Fibroblast of mammary gland (primary cell): ENCODE results near the gene P3H4.

ENCODE experiments used
- DNase-seq: peaks from one replicate; pipeline ENCODE4 v3.0.0-alpha.2; 2010; ENCODE audit warnings: low read depth
- H3K4me3 ChIP-seq: 2 replicates; pipeline ENCODE4 v1.5.1; 2011; ENCODE audit warnings: low read depth, mild to moderate bottlenecking, low read length, moderate library complexity; ENCODE audit not compliant: control insufficient read depth
- TF ChIP-seq, protein P1 (sequence below): conservative IDR thresholded peaks from 2 replicates; pipeline ENCODE4 v1.5.1; 2011; ENCODE audit warnings: low read depth, low read length, inconsistent platforms; ENCODE audit not compliant: control insufficient read depth, insufficient read depth

The P3H4 gene

DNA sequence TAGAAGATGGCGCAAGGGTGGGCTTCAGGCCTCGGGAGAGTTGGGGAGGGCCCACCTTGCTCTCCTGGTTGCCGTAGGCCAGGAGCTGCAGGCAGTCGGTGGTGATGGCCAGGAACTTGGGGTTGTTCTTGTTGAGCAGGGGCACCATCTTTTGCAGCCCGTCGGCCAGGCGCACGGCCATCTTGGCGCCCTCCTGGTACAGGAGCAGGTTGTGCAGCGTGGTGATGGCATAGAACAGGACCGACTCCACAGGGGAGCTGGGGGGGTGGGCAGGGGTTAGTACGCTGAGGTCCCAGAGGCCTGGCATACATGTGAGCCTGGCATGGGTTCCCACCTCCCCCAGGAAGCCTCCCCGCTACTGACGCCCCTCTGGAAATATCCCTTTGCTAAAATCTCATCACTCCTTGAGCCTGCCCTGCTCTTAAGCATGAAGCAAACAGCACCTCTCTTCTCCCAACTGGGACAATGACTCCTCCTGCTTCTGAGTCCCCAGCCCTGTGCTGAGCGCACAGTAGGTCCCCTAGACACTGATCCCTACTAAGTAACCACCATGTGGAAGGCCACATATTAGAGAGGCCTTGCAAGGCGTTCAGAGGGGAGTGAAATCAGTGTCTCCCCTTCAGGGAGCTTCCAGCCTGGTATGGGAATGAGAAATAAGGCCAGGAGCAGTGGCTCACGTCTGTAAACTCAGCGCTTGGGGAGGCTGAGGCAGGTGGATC lies 44.3 kb downstream of the P3H4 start:
- H3K4me3 ChIP-seq = no peak overlapping the region
- TF ChIP-seq, protein P1, sequence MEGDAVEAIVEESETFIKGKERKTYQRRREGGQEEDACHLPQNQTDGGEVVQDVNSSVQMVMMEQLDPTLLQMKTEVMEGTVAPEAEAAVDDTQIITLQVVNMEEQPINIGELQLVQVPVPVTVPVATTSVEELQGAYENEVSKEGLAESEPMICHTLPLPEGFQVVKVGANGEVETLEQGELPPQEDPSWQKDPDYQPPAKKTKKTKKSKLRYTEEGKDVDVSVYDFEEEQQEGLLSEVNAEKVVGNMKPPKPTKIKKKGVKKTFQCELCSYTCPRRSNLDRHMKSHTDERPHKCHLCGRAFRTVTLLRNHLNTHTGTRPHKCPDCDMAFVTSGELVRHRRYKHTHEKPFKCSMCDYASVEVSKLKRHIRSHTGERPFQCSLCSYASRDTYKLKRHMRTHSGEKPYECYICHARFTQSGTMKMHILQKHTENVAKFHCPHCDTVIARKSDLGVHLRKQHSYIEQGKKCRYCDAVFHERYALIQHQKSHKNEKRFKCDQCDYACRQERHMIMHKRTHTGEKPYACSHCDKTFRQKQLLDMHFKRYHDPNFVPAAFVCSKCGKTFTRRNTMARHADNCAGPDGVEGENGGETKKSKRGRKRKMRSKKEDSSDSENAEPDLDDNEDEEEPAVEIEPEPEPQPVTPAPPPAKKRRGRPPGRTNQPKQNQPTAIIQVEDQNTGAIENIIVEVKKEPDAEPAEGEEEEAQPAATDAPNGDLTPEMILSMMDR = no peak
- no peak for DNase-seq

DNA sequence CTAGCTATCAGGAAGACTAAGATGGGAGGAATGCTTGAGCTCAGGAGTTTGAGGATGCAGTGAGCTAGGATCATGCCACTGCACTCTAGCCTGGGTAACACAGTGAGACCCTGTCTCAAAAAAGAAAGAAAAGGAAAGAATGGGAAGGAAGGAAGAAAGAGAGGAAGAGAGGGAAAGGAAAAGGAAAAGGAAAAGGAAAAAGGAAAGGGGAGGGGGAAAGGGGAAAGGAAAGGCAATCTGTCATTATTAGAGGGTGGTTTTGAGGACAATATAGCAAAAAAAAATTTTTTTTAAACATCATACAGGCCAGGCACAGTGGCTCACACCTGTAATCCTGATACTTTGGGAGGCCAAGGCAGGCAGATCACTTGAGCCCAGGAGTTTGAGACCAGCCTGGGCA lies 45.6 kb downstream of the P3H4 start:
- DNase-seq = no peak
- TF ChIP-seq, protein P1 = no peak
- H3K4me3 ChIP-seq = no peak overlapping the region

DNA sequence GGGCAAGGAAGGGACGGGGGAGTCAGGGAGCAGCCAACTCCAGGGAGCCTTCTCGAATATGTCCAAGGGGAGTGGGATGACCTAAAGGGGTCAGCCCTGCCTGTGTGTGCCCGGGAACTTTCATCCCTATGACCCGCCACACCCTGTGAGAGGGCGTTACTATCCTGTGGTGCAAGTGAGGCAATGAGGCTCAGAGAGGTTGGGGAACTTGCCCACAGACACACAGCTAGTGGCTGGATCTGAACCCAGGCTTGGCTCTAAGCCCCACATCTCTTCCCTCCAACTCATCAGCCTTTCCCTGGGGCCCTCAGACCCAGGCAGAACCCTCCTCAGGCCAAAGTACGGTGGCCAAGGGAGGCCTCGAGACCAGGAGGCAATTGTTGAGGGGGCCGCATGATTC lies 48.4 kb downstream of the P3H4 start:
- no peak overlapping the region for H3K4me3 ChIP-seq
- DNase-seq = no peak
- TF ChIP-seq, protein P1 = no peak

DNA sequence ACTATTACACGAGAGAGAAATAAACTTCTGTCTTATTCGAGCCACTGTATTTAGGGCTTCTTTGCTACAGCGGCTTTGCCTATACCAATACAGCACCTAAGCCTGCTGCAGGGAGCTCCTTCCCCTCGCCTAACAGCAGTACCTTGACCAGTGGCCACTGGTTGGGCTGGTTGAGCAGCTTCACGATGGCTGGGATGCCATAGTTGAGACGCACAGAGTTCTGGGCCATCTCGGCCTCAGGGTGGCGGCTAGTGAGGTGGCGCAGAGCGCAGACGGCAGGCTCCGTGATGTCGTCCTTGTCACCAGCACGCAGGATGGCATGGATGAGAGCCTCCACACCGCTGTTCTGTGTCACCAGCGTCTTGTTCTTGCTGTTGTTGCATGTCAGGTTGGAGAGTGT lies 48.9 kb downstream of the P3H4 start:
- DNase-seq = no peak
- H3K4me3 ChIP-seq = no peak overlapping the region
- TF ChIP-seq, protein P1 = no peak

DNA sequence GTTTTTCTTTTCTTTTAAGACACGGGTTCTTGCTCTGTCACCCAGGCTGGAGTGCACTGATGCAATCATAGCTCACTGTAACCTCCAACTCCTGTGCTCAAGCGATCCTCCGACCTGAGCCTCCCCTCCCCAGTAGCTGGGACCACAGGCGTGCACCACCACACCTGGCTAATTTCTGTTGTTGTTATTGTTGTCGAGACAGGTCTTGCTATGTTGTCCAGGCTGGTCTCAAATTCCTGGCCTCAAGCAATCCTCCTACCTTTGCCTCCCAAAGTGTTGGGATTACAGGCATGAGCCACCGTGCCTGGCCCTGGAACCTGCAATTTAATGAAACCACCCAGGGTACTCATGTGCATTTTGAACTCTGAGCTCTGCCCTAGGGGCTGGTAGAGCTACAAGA lies 49.4 kb downstream of the P3H4 start:
- H3K4me3 ChIP-seq = no peak overlapping the region
- no peak for DNase-seq
- TF ChIP-seq, protein P1 = no peak

DNA sequence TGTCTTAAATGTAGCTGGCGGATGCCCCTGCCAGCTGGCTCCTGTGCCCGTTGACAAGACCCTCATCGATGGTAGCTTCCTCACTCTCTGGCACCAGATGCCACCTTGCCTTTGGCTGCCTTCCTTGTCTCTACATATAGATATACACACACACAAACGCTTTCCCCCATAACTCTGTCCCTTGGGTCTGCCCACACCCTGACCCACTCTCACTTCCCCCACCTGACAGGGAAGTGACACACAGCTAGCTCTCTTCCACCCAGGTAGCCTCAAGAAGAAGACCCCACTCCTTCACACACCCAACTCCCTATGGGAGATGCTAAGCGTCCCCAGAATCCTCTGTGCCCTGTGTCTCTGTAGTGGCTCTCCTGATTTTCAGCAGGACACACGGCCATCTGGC lies 50.9 kb downstream of the P3H4 start:
- no peak overlapping the region for H3K4me3 ChIP-seq
- no peak for DNase-seq
- TF ChIP-seq, protein P1 = no peak

DNA sequence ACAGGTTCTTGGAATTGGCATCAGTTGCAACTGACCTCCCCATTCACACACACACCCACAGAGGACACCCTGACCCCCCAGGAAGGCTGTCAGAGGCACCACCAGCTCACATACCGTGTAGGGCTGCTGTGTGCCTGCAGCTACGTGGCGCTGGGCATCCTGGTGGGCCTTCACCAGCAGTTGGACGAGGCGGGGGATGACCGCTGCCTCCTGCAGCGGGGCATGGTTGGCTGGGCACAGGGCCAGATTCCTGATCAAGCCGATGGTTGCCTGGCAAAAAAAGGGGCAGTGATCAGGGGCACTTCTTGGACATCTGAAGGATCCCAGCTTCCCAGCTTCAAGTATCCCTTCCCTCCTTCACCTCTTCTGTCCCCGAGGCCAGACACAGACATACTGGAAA lies 53.1 kb downstream of the P3H4 start:
- H3K4me3 ChIP-seq = no peak overlapping the region
- TF ChIP-seq, protein P1 = no peak
- no peak for DNase-seq
